C4-2B (cell line): ENCODE data around the gene PRKCQ.

ENCODE experiments used
- CTCF ChIP-seq: fragments of 450-650 bp; conservative IDR thresholded peaks from 2 replicates; pipeline ENCODE4 v1.5.1; 2017; ENCODE audit warnings: mild to moderate bottlenecking
- ZFX ChIP-seq: fragments of 450-650 bp; IDR thresholded peaks from 2 replicates; pipeline ENCODE4 v1.6.1; 2017

GRCh38 chr10:6379015-6379776, 200.9 kb downstream of the PRKCQ start:
- TF ChIP-seq CTCF = no peak
- no peak for TF ChIP-seq ZFX
